Tibial nerve (tissue), 4 donors: ENCODE measurements around the gene CEP295NL.

ENCODE experiments used
- EP300 ChIP-seq, 2 donors: sonication (generic); formaldehyde crosslinking; IDR thresholded peaks; one replicate each; pipeline ENCODE4 v1.6.1; 2017; ENCODE audit warnings: antibody characterized with exemption in 2 of 2, mild to moderate bottlenecking in 1 of 2
- POLR2A ChIP-seq, 2 donors: fragments of 450-650 bp; IDR thresholded peaks; one replicate each; pipeline ENCODE4 v1.6.1; 2017; ENCODE audit warnings: antibody characterized with exemption in 2 of 2, mild to moderate bottlenecking in 2 of 2, moderate library complexity in 2 of 2
- TF ChIP-seq, protein P1 (sequence below), 5 experiments: fragments of 200-600 bp in 3 of 5; fragments of 450-650 bp in 2 of 5; sonication (generic) in 3 of 5; IDR thresholded peaks; one replicate each; pipeline ENCODE4 v1.5.1; 2016 to 2019; ENCODE audit warnings: antibody characterized with exemption in 5 of 5, mild to moderate bottlenecking in 3 of 5, moderate library complexity in 2 of 5

DNA sequence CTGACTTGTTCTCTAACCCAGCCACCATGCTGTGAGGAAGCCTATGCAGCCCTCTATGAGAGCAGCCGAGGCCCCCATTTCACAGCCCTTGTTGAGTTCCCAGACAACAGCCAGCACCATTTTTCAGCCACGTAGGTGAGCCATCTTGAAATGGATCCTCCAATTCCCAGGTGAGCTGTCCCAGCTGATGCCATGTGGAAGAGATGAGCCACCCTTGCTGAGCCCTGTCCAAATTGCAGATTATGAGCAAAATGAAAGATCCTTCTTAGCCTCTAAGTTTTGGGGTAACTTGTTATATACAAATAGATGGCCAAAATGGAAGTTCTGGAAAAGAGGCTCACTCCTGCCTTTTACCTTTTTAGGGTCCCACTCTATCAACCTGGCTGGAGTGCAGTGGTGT, 47.9 kb upstream of the CEP295NL start:
- TF ChIP-seq POLR2A (IDR thresholded peaks at IDR 0.05), result no peak
- TF ChIP-seq, protein P1, sequence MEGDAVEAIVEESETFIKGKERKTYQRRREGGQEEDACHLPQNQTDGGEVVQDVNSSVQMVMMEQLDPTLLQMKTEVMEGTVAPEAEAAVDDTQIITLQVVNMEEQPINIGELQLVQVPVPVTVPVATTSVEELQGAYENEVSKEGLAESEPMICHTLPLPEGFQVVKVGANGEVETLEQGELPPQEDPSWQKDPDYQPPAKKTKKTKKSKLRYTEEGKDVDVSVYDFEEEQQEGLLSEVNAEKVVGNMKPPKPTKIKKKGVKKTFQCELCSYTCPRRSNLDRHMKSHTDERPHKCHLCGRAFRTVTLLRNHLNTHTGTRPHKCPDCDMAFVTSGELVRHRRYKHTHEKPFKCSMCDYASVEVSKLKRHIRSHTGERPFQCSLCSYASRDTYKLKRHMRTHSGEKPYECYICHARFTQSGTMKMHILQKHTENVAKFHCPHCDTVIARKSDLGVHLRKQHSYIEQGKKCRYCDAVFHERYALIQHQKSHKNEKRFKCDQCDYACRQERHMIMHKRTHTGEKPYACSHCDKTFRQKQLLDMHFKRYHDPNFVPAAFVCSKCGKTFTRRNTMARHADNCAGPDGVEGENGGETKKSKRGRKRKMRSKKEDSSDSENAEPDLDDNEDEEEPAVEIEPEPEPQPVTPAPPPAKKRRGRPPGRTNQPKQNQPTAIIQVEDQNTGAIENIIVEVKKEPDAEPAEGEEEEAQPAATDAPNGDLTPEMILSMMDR (IDR thresholded peaks at IDR 0.05), result no peak
- no peak for TF ChIP-seq EP300 (IDR thresholded peaks at IDR 0.05)
